Esophagus mucosa (tissue), 1 donor: ENCODE measurements around the gene CAMKK1. TPM values are rescaled to one million over a fixed set of nuclear protein-coding genes. Genes with fewer than 3 reads are reported as not detected.
"Not testable (repeated sequence)": the region's sequence is repeated elsewhere in the genome, so short reads cannot be mapped to it uniquely, and the experiment has no call there.

ENCODE experiments used
- ATAC-seq: fragments of 200-7000 bp; cut with Tn5 transposase; one replicate; pipeline ENCODE4 v1.9.1; 2020
- total RNA-seq: library from RNA; stranded (reverse); gene quantifications from one replicate; pipeline ENCODE4 v1.2.4, GENCODE V29; 2023
- donor health status: DM: yes; HTN: yes; CAD: no.

Gene CAMKK1
- total RNA-seq, 1 donor from 2014 or later = 4.2 TPM

DNA sequence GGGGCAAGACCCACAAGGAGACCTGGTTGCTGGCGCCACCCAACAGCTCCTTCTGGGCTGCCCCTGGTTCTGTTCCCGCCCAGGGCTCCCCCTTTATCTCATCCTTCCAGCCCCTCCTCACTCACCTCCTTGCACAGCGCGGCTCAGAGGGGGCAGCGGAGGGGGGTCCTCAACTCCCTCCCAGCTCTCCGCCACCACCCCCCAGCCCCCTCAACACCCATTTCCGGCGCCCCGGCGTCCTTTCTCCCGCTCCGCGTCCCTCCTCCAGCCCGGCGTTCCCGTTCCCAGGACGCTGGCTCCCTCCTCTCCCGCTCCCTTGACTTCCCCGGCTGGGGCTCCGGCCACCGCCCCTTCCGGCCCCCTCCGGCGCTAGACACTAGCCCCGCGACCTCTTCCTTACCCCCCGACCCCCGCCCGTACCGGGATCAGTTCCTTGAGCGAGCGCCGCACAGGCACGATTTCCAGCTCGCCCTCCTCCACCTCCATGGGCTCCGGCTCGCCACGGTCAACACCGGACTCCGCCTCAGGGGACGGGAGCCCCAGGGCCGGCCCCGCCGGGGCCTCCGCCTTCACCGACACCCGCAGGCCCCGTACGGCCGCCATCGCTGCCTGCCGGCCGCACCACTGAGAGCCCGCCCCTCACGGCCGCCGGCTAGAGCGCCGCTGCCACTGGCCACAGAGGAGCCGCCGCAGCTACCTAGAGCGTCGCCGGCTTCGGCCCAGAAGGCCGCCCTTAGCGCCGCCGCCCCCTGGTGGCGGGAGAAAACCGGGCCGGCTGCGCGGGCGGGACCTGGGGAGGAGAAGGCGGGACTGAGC lies 47.0 kb downstream of the CAMKK1 start, which contains the start of gene NCBP3:
Gene NCBP3 (minus strand): TSS at position 626 of the 816 bp plus-strand sequence. CDS start 23 bp downstream, at position 603.
- peak; percentile 96 for ATAC-seq

DNA sequence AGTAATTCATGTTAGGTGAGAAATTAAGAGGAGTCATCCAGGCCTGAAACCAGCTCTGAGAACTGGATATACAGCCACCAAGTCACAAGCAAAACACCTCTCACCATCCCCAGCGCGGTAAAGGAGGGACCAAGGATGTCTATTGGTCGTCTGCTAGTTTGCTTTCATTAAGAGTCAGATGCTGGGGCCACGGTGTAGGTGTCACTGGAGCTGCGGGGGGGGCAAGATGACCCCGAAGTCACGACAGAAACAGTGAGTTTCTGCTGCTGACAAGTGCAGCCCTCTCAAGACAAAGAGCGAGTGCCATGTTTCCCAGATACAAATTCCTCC lies 47.6 kb downstream of the CAMKK1 start:
- ATAC-seq = peak; percentile 41

DNA sequence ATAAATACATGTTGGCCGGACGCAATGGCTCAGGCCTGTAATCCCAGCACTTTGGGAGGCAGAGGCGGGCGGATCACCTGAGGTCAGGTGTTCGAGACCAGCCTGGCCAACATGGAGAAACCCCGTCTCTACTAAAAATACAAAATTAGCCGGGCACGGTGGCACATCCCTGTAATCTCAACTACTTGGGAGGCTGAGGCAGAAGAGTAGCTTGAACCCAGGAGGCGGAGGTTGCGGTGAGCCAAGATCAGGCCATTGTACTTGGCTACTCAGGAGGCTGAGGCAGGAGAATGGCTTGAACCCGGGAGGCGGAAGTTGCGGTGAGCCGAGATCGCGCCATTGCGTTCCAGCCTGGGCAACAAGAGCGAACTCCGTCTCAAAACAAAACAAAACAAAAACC lies 48.3 kb downstream of the CAMKK1 start:
- not testable (repeated sequence) for ATAC-seq

DNA sequence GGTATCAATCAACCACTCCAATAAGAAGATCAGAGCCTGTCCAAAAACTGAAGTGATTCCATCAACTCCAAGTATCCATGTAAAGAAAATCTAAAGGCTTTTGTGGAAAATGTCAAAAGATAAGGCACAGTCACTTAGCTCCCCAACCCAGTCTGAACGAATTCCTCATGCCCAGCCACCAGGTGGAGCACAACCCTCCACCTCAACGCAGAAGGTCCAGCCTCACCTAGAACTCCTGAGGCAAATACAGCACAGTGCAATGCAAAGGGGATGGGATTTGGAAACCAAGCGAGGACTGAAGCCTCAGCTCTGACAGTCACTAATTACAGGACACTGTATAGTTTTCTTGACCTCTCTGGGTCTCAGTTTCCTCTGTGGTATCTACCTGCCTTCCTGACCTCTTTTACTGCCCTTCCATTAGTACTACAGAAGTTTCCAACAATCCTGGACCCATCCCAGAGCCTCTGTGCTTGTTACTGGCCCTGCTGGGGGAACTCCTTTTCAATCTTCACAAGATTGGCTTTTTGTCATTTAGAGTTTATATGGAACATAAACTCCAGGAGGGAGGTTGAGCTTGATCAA lies 48.8 kb downstream of the CAMKK1 start:
- ATAC-seq = peak; percentile 31

DNA sequence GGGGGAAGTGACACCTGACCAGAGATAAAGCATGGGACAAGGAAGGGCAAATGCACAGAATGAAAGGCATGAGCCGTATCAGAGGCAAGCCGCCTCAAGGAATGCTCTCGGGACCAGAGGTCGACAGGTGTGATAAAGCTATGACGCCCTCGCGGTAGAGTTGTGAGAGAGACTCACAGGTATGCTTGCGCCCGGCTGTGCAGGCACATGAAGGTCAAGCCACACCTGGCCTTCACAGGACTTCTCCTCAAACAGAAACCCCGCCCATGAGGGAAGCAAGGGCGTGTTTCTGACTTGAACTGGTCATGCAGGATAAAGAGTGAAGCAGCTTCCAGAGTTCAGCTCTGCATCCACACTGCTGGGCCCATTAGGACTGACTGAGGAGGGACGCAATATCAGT lies 54.6 kb downstream of the CAMKK1 start:
- peak; percentile 86 for ATAC-seq

DNA sequence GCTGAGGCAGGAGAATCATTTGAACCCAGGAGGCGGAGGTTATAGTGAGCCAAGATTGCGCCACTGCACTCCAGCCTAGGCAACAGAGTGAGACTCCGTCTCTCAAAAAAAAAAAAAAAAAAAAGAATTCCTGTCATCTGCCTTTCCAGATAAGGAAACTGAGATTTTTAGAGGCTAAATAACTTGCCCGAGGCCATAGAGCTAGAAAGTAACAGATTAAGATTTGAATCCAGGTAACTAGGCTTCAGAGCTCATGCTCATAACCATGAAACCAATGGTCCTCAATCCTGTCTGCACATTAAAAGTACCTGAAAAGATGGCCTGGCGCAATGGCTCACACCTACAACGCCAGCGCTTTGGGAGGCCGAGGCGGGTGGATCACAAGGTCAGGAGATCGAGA lies 56.3 kb downstream of the CAMKK1 start:
- no peak for ATAC-seq

DNA sequence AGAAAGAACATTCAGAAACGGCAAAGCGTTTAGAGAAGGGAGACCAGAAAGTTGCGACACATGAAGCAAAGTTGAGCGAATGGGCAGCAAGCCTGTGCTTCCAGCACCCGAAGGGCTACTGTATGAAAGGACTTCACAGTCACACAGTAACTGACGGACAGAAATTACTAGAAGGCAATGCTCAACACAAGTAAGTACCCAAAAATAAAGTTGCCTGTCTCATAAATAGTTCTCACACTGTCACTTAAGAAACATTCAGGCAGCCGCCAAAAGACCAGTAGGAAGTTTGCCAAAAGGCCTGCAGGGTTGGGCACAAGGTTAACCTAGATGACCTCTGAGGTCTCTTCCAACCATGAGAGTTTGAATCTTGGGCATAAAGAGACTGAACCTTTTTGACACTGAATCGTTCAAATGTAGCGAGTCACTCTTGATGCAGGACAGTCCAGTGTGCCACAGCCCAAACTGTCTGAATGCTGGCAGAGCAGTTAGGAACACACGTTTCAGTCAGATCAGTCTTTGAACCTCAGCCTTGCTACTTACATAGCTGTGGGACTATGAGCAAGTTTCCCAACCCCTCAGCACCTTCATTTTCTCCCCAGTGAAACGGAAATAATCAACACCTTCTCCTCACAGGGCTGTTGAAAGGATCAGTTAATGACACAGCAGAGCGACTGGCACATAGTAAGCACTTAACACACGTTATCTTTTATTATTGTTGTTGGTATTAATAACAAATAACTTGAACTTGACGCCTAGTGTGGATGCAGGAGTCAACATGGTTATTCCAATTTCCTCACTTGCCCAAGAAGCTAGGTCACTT lies 57.2 kb downstream of the CAMKK1 start:
- no peak for ATAC-seq

DNA sequence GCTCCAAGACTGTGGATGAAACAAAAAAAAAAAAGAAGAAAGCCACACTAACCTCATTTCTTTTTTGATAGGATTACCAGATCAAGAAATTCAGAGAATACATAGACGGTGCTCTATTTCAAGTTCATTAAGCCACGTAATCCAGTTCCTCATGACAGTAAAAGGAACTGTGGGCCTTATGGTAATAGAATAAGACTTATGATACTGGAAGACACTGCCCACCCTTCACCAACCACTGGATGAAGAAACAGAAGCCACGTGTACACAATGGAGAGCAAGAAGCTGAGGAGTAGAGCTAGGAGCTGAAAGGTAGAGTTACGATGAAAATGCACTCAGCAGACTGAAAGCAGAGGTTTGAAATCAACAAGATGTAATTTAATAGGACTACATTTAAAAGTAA lies 58.0 kb downstream of the CAMKK1 start:
- no peak for ATAC-seq

DNA sequence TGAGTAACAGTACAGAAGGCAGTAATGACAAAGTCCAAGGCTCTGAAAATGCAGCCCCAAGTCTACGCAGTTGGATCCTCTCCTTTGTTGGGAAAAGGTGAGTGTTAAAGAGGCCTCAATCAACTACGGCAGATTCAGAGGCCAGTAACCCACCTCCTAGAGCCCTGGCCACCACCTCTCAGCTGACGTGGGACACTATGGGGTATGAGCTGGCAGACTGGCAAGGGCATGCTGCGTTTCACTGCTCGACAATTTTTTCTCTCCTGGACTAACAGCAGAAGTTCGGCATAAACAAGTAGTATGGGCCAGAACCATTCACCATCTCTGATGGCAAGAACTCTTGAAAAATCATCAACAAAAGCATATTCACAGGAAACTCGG lies 64.0 kb downstream of the CAMKK1 start:
- ATAC-seq = no peak

DNA sequence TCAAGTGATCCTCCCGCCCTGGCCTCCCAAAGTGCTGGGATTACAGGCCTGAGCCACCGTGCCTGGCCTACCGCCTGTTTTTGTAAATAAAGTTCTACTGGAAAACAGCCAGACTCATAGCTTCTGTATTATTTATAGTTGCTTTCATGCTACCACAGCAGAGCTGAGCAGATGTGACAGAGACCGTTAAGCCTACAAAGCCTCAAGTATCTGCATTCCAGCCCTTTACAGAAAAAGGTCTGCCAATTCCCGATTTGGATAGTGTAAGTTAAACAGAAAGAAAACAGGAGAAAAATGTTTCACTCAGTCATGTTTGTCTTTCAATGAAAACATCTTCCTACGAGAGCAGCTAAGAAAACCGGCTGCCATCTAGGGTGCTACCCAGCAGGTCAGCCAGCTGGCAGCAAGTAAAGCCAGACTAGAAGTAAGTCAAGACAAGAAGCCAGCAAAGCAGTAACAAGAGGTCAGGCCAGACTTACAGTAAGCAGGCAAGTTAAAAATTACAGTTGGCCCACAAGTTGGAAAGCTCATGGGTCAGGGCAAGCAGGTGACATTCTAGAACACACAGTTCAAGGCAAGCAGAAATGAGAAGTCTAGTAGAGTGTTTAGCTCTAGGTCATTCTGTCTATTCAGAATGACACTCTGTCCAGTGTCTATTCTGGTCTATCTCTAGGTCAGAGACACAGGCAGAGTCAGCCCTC lies 64.6 kb downstream of the CAMKK1 start:
- no peak for ATAC-seq

DNA sequence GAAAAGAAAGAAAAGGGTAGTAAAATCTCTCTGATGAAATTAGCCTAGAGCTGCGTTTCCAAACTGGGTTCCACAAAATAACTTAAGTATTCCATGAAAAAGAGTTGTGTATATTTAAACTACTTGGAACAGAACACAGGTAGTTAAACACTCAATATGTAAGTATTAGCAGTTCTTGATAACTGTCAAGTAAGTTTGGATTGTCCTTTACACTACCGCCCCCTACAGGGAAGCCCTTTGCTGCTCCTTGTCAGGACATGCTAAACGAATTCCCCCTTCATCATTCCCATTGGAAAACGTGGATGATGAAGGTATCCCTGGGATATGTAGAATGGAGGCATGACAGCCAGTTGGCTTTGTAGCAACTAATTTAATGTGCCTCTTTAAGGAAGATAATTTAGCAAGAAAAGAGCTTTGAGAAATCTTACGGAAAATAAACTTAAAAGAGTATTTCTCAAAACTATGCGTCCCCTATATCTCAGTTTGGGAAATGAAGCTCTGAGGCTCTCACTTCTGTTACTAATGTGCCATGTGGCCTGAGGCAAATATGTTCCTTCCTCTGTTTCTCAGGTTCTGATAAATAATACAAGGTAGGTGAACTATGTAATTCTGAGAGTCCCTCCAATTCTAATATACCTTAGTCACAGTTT lies 65.6 kb downstream of the CAMKK1 start:
- peak; percentile 56 for ATAC-seq

DNA sequence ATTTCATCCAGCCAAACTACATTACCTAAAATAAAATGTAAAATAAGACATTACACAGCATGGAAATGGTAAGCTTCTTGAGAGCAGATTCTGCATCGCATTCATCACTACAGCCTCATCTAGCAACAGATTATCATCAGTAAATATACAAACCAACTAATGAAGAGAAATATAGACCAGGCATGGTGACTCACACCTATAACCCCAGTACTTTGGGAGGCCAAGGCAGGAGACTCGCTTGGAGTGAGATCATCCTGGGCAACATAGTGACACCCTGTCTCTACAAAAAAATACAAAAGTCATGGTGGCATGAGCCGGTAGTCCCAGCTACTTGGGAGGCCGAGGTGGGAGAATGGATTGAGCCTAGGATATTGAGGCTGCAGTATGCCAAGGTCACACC lies 66.7 kb downstream of the CAMKK1 start:
- no peak for ATAC-seq

DNA sequence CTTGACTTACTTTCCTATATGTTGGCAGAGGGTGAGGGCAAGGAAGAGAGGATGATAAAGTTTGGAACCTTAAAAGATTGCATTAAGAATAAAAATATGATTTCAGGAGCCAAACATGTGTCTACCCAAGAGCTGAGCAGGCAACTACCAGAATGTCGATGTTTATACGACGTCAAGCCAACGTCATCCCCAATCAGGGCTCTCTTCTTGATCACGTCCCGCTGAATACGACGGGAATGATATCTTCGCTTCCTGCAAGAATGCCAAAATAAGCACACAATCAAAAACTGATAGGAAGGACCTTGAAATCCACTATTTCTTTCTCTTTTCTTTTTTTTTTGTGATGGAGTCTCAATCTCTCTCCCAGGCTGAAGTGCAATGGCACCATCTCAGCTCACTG lies 71.8 kb downstream of the CAMKK1 start:
- ATAC-seq = no peak

DNA sequence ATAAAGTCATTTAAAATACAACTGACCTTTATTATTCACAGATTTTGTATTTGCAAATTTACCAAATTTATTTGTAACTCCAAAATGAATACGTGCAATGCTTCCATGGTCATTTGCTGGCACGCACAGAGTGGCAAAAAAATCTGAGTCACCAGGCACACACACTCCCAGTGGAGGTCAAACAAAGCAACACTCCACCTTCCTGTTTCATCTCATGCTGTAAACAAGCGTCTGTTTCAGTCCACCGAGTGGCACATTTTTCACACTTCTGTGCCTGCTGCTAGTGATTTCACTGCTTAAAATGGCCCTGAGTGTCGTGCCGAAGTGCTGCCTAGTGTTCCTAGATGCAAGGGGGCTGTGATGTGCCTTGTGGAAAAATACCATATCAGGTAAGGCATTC lies 74.1 kb downstream of the CAMKK1 start:
- no peak for ATAC-seq

DNA sequence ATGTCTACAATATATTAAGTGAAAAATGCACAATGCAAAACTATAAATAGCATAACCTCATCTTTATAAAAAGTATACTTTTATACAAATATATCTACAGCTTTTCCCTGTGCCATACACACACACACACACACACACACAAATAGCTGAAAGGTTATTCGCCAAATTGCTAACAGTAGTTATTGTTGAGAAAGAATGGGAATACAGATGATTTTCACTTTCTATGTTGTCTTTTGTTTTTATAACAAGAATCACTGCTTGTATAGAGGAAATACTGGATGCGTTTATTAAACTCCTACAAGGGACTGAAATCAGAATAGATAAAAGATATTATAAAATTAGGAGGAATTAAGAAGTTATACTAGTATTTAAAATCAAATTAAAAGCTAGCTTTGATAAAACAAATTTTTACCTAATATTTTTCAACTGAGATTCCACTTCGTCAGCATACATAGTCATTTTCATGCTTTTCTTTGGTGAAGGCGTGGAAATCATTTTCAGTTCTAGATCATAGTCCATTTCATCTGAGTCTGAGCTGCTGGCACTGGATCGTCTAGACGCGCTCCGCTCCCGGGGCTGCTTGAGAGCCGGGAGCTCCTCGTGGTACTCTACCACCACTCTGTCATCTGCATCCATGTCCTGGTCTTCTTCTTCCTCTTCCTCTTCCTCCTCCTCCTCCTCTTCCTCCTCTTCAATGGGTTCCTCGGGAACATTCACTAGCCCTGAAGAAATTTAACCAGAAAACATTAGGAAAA lies 74.8 kb downstream of the CAMKK1 start:
- no peak for ATAC-seq

DNA sequence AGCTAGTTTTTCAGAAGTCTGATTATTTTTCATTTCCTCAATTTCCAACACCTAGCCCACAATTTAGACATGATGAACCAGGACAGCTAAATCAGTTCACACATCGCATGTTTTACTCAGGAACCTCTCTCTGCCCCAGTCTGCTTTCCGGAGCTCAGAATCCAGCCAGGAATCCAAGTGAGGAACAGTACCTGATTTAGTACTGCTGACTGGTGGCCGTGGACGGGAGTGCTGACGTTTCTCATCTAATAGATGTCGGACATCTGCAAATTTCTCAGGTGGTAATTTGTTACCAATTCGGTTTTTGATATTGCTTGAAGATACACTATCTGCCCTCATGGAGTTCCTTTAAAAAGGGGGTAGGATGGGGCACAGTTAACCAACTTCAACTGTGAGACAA lies 76.9 kb downstream of the CAMKK1 start:
- ATAC-seq = no peak

DNA sequence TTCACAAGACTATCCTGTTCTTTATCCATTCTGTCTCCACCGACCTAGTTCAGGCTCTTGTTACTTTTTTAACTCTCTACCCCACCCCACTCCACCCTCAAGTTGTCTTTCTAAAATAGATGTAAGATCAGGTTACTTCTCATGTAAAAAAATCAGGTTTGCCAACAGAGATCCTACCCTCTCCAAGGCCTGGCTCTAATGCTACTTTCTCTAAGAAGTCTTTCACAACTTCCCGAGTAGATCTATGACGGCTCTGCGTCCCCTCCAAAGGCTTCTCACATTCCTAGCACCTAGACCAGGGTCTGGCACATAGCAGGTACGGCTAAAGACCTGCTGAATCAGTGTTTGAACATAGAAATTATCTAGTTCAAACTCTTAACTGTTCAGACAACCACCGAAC lies 77.7 kb downstream of the CAMKK1 start:
- ATAC-seq = no peak

DNA sequence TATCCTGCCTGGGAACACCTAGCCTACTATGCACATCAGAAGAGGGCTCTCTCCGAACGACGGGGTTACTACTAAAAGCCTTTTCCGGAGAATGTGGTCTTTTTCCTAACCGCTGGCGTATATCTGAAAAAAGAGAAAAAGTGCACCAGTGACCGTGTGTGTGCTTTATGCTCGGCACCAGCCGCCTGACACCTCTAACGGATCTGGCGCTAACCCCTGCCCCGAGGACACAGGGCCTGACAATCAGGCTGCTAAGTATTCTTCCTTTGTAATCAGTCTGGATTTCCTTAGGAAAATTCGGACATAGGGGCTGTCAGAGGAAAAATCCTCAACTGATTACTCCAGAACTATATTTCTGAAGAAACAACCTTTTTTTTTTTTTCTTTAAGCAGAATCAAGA lies 78.5 kb downstream of the CAMKK1 start:
- ATAC-seq = no peak

DNA sequence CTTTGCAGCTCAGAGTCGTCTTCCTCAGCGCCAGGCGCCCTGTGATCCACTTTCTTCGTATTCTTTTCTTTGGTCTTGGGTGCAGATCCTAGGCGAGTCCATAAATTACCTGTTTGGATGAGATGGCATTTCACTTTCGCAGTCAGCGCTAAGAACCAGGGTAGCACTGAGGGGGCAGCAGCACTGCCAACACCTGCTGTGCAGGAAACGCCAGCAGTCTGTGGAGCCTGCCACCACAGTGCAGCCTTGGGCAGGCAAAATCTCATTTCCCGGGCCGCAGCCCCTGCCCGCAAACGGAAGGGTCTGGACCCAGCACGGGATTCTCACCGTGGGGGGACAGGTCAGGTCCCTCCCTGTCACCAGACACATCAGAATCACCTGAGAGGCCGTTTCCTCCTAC lies 79.7 kb downstream of the CAMKK1 start:
- no peak for ATAC-seq

DNA sequence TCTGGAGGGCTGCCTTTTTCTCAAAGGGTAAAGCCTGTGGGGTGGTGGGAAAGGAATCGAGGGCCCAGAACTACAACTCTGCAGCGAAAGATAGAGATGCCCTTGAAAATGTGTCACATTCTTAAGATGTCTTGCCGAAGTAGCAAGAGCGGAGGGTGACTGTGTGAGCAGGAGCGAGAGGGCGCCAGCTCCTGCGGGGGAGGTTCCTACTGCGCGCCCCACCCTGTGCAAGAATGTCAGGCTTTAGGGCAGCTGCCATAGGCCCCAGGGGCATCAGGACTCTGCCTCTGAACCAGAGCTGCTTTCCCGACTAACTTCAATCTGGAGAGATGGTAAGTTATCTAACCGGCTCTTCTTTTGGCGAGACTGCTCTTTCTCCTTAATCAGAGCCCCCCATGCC lies 80.1 kb downstream of the CAMKK1 start:
- peak; percentile 14 for ATAC-seq

DNA sequence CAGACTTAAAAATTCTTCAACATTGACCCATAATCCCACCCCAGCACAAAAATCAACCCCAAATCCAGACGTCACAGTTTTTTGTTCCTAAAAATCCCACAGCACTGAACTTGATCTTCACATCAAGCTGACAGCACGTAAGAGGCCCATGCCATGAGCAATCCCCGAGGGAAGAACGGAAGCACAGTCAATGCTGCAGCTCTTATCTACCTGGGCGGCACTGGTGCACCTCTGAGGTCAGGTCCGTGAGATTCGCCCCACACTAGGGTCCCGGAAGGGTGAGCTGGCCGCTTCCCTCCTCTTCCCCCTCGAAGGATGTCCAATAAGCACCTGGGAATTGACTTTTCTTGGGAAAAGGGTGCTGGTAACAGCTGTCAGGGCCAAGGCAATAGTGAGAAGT lies 80.6 kb downstream of the CAMKK1 start:
- no peak for ATAC-seq
